Endometrial microvascular endothelial cells (primary cell): Measurements from ENCODE around the gene ZNF217. TPM values are rescaled to one million over a fixed set of nuclear protein-coding genes. Genes with fewer than 3 reads are reported as not detected.
"Not testable (repeated sequence)": the region's sequence is repeated elsewhere in the genome, so short reads cannot be mapped to it uniquely, and the experiment has no call there.

ENCODE experiments used
- in situ Hi-C: cut with HindIII; loops from 2 replicates; pipeline ENCODE4 v1.10.0; 2017; ENCODE audit warnings: low sequenced_read_pairs, low pct_unique_long_range_greater_than_20kb; ENCODE audit errors: inconsistent ontology term
- total RNA-seq: library from RNA; depleted of rRNA; stranded (reverse); fragments of >200 nt; gene quantifications from one replicate; pipeline ENCODE4 v1.2.3, GENCODE V29; 2015; ENCODE audit errors: inconsistent ontology term

ZNF217 gene
- total RNA-seq, 1 donor from 2014 or later, result 15.1 TPM

- in situ Hi-C loops, result no loop called here
Observed at GRCh38 chr20:53623134-53623453, 29.5 kb upstream of the ZNF217 start.

DNA sequence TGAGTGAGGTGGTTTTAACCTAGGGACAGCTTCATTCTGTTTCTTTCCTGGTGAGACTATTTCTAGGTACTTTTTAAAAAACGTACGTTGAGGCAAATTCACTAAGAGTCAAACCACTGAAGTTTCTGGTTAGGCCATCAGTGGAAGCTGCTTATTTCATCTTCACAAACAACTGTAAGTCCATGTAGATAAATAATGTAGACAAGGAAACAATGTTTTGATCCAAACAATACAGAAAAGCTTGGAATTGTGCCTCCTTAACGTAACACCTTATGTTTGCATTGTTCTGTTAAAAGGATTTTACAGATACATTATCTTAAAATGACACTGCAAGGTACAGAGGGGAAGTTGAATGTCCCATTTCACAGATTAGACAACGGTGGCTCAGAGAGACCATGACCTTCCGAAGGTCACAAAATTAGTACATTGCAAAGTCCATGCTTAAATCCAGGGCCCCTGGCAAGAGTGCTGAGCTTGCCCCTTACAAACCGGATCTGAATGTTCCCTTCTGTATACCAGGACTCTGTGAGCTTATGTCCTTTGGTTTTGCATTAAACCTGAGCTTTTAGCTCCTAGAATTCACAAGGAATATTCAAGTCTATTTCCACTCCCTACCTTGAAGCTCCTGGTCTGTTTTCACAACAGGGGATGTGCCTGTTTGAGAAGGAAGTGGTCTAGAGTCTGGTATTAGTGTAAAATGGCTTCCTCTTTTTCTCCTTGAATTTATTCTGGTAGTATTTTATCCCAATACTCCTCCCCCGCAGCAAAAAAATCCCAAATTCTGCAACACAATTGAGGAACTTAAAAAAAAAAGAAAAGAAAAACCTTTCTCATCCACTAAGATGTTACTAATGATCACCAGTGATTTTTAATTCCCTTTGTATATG lies 28.9 kb upstream of the ZNF217 start:
- in situ Hi-C loops, result no loop called here

DNA sequence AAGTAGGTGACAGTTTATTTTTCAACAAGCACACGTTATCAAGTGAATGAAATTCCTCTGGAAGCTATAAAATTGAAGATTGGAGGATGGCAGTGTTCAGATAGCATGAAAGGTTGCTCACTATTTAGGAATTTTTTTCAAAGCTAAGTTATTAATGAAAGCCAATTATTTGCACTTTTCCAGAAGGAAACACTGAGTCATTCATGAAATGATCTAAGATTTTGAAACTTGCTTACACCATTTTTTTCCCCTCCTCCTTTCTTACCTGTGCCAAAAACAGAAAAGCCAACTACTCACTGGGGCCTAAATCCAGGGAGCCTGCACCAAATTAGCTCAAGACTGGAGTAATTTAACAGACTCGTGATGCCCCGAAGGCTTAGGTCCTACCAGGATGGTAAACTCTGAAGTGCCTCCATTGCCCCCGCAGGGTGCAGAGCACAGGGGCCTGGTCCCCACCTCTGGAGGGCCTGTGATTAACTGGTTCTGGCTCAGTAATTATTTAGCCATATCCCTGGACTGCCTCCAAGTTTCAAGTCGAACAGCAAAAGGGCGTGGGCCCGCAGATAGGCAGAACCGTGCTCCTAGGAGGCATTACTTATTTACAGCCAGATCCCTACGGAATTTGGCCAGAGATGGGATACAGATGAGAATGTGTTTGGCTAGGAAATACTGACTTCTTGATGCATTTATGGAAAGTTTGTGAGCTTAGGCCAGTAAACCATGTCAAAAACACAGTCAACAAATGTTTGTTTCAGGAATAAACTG lies 28.0 kb upstream of the ZNF217 start:
- in situ Hi-C loops, result no loop called here

GRCh38 chr20:53618490-53619000 lies 24.9 kb upstream of the ZNF217 start:
- in situ Hi-C loops, result not testable (repeated sequence)

- in situ Hi-C loops, result no loop called here
Observed at GRCh38 chr20:53617791-53618489, 24.3 kb upstream of the ZNF217 start.

- in situ Hi-C loops, result not testable (repeated sequence)
Observed at GRCh38 chr20:53616489-53616888, 22.9 kb upstream of the ZNF217 start.

DNA sequence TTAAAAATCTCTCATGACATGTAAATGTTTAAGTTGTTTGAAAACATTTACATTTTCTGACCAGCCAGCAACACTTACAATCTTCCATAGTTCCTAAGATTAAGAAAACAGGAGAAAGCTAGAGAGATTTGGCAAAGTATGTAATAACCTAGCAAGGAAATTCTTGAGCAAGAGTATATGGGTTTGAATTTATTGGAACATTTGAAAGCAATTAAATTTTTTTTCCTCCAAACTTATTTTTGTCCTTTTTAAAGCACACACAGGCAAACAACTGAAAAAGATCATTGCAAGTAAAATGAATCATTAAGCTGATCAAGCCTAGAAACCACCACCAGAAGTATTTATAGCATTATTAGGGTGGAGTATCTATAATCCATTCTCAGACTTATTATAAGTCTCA lies 20.1 kb upstream of the ZNF217 start:
- in situ Hi-C loops, result no loop called here

DNA sequence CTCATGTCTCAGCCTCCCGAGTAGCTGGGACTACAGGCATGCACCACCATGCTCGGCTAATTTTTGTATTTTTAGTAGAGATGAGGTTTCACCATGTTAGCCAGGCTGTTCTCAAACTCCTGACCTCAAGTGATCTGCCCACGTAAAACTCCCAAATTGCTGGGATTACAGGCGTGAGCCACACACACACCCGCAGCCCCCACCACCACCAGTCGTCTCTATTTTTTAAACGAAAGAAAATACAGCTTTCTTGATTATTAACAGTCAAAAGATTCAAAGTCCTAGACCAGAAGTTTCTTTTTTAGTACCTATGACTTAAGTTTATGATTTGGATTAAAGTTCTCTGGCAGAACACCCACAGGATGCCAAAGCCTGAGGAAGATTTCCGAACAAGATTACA lies 18.6 kb upstream of the ZNF217 start:
- in situ Hi-C loops, result not testable (repeated sequence)

DNA sequence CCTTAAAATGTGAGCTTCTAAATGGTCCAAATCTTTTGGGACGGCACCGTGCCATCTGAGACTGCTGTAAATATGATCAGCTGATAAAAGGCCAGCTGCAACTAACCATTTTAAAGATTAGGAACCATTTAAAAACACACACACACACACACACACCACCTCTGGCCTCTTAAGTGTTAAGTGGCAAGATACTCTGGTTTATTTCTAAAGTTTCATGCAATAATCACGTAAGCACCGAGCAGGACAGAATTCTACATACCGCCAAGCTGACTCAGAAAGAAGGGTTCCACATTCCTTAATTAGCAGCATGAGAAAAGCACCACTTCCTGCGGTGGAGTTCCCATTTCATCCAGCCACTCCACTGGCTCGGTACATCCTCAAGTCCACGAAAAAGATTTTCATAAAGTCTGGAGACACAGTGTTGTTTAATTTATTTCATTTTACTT lies 17.8 kb upstream of the ZNF217 start:
- in situ Hi-C loops, result no loop called here

GRCh38 chr20:53609491-53610445 lies 16.1 kb upstream of the ZNF217 start:
- in situ Hi-C loops, result no loop called here

- in situ Hi-C loops, result no loop called here
Observed at GRCh38 chr20:53608456-53609452, 15.1 kb upstream of the ZNF217 start.

GRCh38 chr20:53608071-53608455 lies 14.4 kb upstream of the ZNF217 start:
- in situ Hi-C loops, result no loop called here

DNA sequence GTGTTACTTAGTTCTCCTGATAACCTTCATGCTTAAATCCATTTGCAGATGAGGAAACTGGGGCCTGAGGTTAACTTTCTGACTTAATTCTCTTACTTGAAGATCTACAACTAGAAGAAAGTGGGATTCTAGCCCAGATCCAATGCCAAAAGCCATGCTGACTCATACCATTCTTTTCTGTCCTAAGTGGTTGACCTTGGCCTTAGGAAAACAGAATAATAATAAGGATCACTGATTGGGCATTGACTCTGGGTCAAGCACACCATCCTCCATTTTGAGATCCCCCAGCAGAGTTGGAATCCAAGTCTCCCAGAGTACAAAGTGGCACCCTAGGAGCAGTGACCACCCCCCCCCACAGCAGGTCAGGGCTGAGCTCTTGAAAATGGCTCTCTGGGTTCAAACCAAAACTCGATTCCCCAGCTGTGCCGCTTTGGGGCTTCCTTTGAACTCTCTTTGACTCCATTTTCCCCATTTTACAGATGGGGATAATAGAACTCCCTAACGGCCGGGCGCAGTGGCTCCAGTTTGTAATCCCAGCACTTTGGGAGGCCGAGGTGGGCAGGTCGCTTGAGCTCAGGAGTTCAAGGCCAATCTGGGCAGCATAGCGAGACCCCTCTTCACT lies 12.8 kb upstream of the ZNF217 start:
- in situ Hi-C loops, result no loop called here

DNA sequence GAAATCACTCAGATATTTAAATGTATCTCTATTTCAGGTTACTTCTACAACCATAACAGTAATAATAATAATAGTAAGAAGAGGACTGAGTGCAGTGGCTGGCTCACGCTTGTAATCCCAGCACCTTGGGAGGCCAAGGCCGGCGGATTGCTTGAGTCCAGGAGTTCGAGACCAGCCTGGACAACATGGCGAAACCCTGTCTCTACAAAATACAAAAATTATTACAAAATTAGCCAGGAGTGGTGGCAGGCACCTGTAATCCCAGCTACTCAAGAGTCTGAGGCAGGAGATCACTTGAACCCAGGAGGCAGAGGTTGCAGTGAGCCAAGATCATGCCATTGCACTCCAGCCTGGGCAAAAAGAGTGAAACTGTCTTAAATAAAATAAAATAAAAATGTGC lies 11.8 kb upstream of the ZNF217 start:
- in situ Hi-C loops, result not testable (repeated sequence)

DNA sequence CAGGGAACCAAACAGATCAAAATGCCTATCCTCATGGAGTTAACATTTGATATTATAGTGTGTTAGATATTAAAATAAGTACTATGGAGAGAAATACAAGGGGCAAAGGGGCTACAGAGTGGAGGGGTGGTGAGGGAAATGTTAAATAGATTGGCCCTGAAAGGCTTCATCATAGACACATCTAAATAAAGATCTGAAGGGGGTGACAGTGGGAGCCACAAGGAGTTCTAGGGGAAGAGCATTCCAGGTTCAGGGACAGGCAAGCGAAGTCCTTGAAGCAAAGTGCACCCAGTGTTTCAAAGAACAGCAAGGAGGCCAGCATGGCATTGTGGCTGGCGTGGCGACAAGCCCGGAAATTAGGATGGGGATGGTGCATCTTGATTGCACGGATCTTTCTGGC lies 11.2 kb upstream of the ZNF217 start:
- in situ Hi-C loops, result not testable (repeated sequence)

- in situ Hi-C loops, result no loop called here
Observed at GRCh38 chr20:53602661-53603060, 9.0 kb upstream of the ZNF217 start.
